GM21786 (cell line): ENCODE results near the gene MYO6.
"Not testable (repeated sequence)": the region's sequence is repeated elsewhere in the genome, so short reads cannot be mapped to it uniquely, and the experiment has no call there.

ENCODE experiments used
- ATAC-seq: cut with Tn5 transposase; IDR thresholded peaks from one replicate; pipeline ENCODE4 v1.9.1; 2021; ENCODE audit not compliant: unreplicated experiment

Gene MYO6

GRCh38 chr6:75880305-75880704, 131.3 kb downstream of the MYO6 start:
- ATAC-seq, result no peak

- no peak for ATAC-seq
These were observed 133.7 kb downstream of the MYO6 start for GRCh38 chr6:75882734-75883133.

GRCh38 chr6:75884822-75885221, 135.8 kb downstream of the MYO6 start:
- no peak for ATAC-seq

- ATAC-seq, result no peak
These were observed 143.3 kb downstream of the MYO6 start for GRCh38 chr6:75892384-75892783.

- no peak for ATAC-seq
These were observed 144.2 kb downstream of the MYO6 start for GRCh38 chr6:75893058-75893775.

GRCh38 chr6:75893776-75894152, 144.7 kb downstream of the MYO6 start:
- no peak for ATAC-seq

GRCh38 chr6:75896526-75896925, 147.5 kb downstream of the MYO6 start:
- no peak for ATAC-seq

- not testable (repeated sequence) for ATAC-seq
These were observed 151.2 kb downstream of the MYO6 start for GRCh38 chr6:75900216-75900615.

- ATAC-seq, result not testable (repeated sequence)
These were observed 156.1 kb downstream of the MYO6 start for GRCh38 chr6:75905129-75905528.

GRCh38 chr6:75906871-75907270, 157.8 kb downstream of the MYO6 start:
- no peak for ATAC-seq

GRCh38 chr6:75907444-75907843, 158.4 kb downstream of the MYO6 start:
- no peak for ATAC-seq

- no peak for ATAC-seq
These were observed 164.0 kb downstream of the MYO6 start for GRCh38 chr6:75913040-75913439.

GRCh38 chr6:75922226-75922625, 173.2 kb downstream of the MYO6 start:
- no peak for ATAC-seq

- ATAC-seq, result peak; percentile 72
These were observed 177.5 kb downstream of the MYO6 start for GRCh38 chr6:75926293-75927168.

GRCh38 chr6:75931011-75931680, 182.1 kb downstream of the MYO6 start:
- ATAC-seq, result no peak

- no peak for ATAC-seq
These were observed 183.0 kb downstream of the MYO6 start for GRCh38 chr6:75932067-75932466.

GRCh38 chr6:75933387-75933975, 184.4 kb downstream of the MYO6 start:
- no peak for ATAC-seq

- peak; percentile 73 for ATAC-seq
These were observed 185.8 kb downstream of the MYO6 start for GRCh38 chr6:75934643-75935472.

GRCh38 chr6:75935473-75935793, 186.4 kb downstream of the MYO6 start:
- ATAC-seq, result no peak

- ATAC-seq, result no peak
These were observed 187.6 kb downstream of the MYO6 start for GRCh38 chr6:75936682-75937081.

GRCh38 chr6:75937846-75938245, 188.8 kb downstream of the MYO6 start:
- no peak for ATAC-seq
